NT2/D1 (cell line): ENCODE results near the gene ZNF747.

Experiments used
- SUZ12 ChIP-seq: IDR thresholded peaks from 2 replicates; pipeline ENCODE4 v1.6.1; 2011; ENCODE audit not compliant: insufficient read length, insufficient read depth; ENCODE audit errors: extremely low read depth
- YY1 ChIP-seq: IDR thresholded peaks from 2 replicates; pipeline ENCODE4 v1.6.1; 2011; ENCODE audit not compliant: insufficient read length, insufficient read depth
- ZNF274 ChIP-seq: IDR thresholded peaks from 2 replicates; pipeline ENCODE4 v1.6.1; 2011; ENCODE audit warnings: mild to moderate bottlenecking, low read depth, low read length

DNA sequence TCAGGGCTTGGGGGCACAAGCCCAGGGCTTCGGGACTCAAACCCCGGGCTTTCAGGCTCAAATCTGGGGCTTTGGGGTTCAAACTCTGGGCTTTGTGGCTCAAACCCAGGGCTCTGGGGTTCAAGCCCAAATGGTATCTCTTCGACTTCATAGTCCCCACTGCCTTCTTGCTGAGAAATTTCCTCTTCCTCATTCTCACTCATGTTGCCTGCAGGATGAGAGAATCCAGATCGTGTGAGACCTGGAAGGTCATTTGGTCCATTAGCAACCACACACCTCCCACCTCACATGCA, 8.9 kb downstream of the ZNF747 start:
- no peak for TF ChIP-seq ZNF274
- TF ChIP-seq YY1, result no peak
- TF ChIP-seq SUZ12, result no peak
